MM.1S (cell line): ENCODE measurements around the gene FN3KRP.

Experiments used
- DNase-seq: peaks from one replicate; pipeline ENCODE4 v3.0.0-alpha.2; 2015
- H2AFZ ChIP-seq: fragments of 300-600 bp; sonication (generic); 2 replicates; pipeline ENCODE4 v1.6.0; 2016; ENCODE audit warnings: antibody characterized with exemption, low read length
- H3F3A ChIP-seq: fragments of 300-600 bp; sonication (generic); 2 replicates; pipeline ENCODE4 v1.6.1; 2016; ENCODE audit warnings: mild to moderate bottlenecking, antibody characterized with exemption, low read length, moderate library complexity, mixed read lengths; ENCODE audit not compliant: insufficient read depth
- H3K27ac ChIP-seq: fragments of 300-600 bp; sonication (generic); 2 replicates; pipeline ENCODE4 v1.5.1; 2016; ENCODE audit warnings: mild to moderate bottlenecking, low read length
- H3K27me3 ChIP-seq: fragments of 300-600 bp; sonication (generic); replicated peaks from 2 replicates; pipeline ENCODE4 v1.6.0; 2016; ENCODE audit warnings: low read length; ENCODE audit not compliant: insufficient read depth
- H3K36me3 ChIP-seq: fragments of 300-600 bp; sonication (generic); replicated peaks from 2 replicates; pipeline ENCODE4 v1.6.1; 2016; ENCODE audit warnings: mild to moderate bottlenecking, low read length, mixed read lengths; ENCODE audit not compliant: insufficient read depth
- H3K4me1 ChIP-seq: fragments of 300-600 bp; sonication (generic); 2 replicates; pipeline ENCODE4 v1.6.1; 2016; ENCODE audit warnings: low read length, mixed read lengths
- H3K4me2 ChIP-seq: fragments of 300-600 bp; sonication (generic); 2 replicates; pipeline ENCODE4 v1.6.0; 2016; ENCODE audit warnings: low read depth, low read length
- H3K4me3 ChIP-seq: fragments of 300-600 bp; sonication (generic); 2 replicates; pipeline ENCODE4 v1.5.1; 2016; ENCODE audit warnings: low read length, mixed read lengths
- H3K79me2 ChIP-seq: fragments of 300-600 bp; sonication (generic); 2 replicates; pipeline ENCODE4 v1.6.1; 2016; ENCODE audit warnings: mixed run types, low read length, mixed read lengths
- H3K9ac ChIP-seq: fragments of 300-600 bp; sonication (generic); 2 replicates; pipeline ENCODE4 v1.6.1; 2016; ENCODE audit warnings: low read length, mixed read lengths
- H3K9me2 ChIP-seq: fragments of 300-600 bp; sonication (generic); replicated peaks from 2 replicates; pipeline ENCODE4 v1.6.1; 2016; ENCODE audit warnings: mild to moderate bottlenecking, low read length, mixed read lengths; ENCODE audit not compliant: insufficient read depth
- H3K9me3 ChIP-seq: fragments of 300-600 bp; sonication (generic); replicated peaks from 2 replicates; pipeline ENCODE4 v1.6.1; 2016; ENCODE audit warnings: mild to moderate bottlenecking, low read length, mixed read lengths; ENCODE audit not compliant: insufficient read depth
- H4K20me1 ChIP-seq: fragments of 300-600 bp; sonication (generic); 2 replicates; pipeline ENCODE4 v1.6.1; 2016; ENCODE audit warnings: mild to moderate bottlenecking, low read length, moderate library complexity, mixed read lengths; ENCODE audit not compliant: insufficient read depth
- EZH2 ChIP-seq: fragments of 300-600 bp; sonication (generic); optimal IDR thresholded peaks from 2 replicates; pipeline ENCODE3; 2017; ENCODE audit warnings: low read depth, mild to moderate bottlenecking, antibody characterized with exemption, low read length, mixed read lengths
- EZH2phosphoT487 ChIP-seq: fragments of 300-600 bp; sonication (generic); IDR thresholded peaks from 2 replicates; pipeline ENCODE4 v1.6.1; 2018; ENCODE audit warnings: antibody characterized with exemption, low read length
- TF ChIP-seq, protein P1 (sequence below): fragments of 300-600 bp; sonication (generic); IDR thresholded peaks from 2 replicates; pipeline ENCODE4 v1.5.1; 2016; ENCODE audit warnings: antibody characterized with exemption, low read length, mixed read lengths

Gene FN3KRP

DNA sequence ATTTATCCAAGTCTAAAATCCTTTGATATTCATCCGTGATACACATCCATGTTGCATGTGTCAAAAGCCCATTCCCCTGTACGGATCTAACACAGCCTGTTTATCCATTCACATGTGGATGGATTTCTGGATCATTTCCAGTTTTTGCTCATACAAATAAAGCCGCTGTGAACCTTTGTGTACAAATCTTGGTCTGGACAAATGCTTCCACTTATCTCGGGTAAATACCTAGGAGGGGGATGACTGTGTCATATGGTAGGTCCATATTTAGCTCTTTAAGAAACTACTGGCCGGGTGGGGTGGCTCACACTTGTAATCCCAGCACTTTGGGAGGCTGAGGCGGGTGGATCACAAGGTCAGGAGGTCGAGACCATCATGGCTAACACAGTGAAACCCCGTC lies 29.0 kb downstream of the FN3KRP start:
- Histone ChIP-seq H3K9me3 (no peaks in the 10 kb centered on the region), H3F3A (peaks cover 8% of the 10 kb centered on the region; the same call in 1 of the 2 replicates), H3K4me2 (no peak overlapping the region), H3K9me2 (no peaks in the 10 kb centered on the region), H2AFZ (no peak overlapping the region), H3K27me3 (no peaks in the 10 kb centered on the region), H3K4me1 (no peaks in the 10 kb centered on the region), H4K20me1 (no peaks in the 10 kb centered on the region), H3K9ac (no peak overlapping the region), H3K4me3 (no peak overlapping the region), H3K79me2 (no peaks in the 10 kb centered on the region), H3K27ac (no peak overlapping the region), H3K36me3 (no peaks in the 10 kb centered on the region)
- TF ChIP-seq, protein P1, sequence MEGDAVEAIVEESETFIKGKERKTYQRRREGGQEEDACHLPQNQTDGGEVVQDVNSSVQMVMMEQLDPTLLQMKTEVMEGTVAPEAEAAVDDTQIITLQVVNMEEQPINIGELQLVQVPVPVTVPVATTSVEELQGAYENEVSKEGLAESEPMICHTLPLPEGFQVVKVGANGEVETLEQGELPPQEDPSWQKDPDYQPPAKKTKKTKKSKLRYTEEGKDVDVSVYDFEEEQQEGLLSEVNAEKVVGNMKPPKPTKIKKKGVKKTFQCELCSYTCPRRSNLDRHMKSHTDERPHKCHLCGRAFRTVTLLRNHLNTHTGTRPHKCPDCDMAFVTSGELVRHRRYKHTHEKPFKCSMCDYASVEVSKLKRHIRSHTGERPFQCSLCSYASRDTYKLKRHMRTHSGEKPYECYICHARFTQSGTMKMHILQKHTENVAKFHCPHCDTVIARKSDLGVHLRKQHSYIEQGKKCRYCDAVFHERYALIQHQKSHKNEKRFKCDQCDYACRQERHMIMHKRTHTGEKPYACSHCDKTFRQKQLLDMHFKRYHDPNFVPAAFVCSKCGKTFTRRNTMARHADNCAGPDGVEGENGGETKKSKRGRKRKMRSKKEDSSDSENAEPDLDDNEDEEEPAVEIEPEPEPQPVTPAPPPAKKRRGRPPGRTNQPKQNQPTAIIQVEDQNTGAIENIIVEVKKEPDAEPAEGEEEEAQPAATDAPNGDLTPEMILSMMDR, result no peak
- TF ChIP-seq EZH2phosphoT487, result no peak
- no peak for TF ChIP-seq EZH2
- DNase-seq, result no peak

DNA sequence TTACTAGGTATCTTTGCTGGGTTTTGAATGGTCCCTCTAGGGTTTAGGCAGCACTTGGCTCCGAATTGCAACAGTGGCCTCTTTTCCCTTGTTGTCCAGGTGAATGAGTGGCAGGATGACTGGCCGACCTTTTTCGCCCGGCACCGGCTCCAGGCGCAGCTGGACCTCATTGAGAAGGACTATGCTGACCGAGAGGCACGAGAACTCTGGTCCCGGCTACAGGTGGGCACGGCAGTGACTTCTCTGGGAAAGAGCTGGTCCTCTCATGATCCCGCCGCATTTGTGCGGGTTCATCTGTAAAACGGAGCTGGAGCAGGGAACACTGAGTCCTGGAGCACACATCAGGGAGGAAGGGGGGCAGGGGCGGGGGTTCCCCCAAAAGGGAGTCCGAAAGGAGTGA lies 32.2 kb downstream of the FN3KRP start:
- no peak for DNase-seq
- Histone ChIP-seq H3F3A (peaks cover 8% of the 10 kb centered on the region; the same call in 1 of the 2 replicates), H4K20me1 (no peaks in the 10 kb centered on the region), H3K27me3 (no peaks in the 10 kb centered on the region), H3K9me2 (no peaks in the 10 kb centered on the region), H2AFZ (no peak overlapping the region), H3K36me3 (no peaks in the 10 kb centered on the region), H3K4me1 (no peaks in the 10 kb centered on the region; the same call in 1 of the 2 replicates), H3K4me2 (no peak overlapping the region), H3K4me3 (no peak overlapping the region), H3K79me2 (peaks cover 14% of the 10 kb centered on the region), H3K27ac (no peak overlapping the region), H3K9ac (no peak overlapping the region), H3K9me3 (no peaks in the 10 kb centered on the region)
- TF ChIP-seq EZH2, result no peak
- TF ChIP-seq, protein P1, result no peak
- TF ChIP-seq EZH2phosphoT487, result no peak

DNA sequence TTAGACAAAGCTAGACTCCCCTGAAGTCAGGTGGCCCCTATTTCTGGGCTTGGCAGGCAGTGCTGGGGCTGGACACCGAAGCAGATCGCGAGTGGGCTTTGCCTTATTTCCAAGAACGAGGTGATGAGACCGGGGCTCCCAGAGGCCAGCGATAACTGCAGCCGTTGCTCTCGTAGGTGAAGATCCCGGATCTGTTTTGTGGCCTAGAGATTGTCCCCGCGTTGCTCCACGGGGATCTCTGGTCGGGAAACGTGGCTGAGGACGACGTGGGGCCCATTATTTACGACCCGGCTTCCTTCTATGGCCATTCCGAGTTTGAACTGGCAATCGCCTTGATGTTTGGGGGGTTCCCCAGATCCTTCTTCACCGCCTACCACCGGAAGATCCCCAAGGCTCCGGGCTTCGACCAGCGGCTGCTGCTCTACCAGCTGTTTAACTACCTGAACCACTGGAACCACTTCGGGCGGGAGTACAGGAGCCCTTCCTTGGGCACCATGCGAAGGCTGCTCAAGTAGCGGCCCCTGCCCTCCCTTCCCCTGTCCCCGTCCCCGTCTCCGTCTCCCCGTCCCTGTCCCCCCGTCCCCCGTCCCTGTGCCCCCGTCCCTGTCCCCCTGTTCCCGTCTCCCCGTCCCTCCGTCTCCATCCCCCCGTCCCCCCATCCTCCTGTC lies 33.9 kb downstream of the FN3KRP start:
- no peak overlapping the region for H3K27ac ChIP-seq

More for the DNA sequence above, 33.9 kb downstream of the FN3KRP start:
- H3K4me2 ChIP-seq, result no peak overlapping the region
- H4K20me1 ChIP-seq, result no peaks in the 10 kb centered on the region
- H3F3A ChIP-seq, result peaks cover 8% of the 10 kb centered on the region; the same call in 1 of the 2 replicates
- peaks cover 30% of the 10 kb centered on the region for H3K79me2 ChIP-seq
- no peak overlapping the region for H3K4me3 ChIP-seq
- TF ChIP-seq, protein P1, result no peak
- TF ChIP-seq EZH2, result no peak
- TF ChIP-seq EZH2phosphoT487, result no peak
- no peak overlapping the region for H2AFZ ChIP-seq
- no peaks in the 10 kb centered on the region for H3K27me3 ChIP-seq
- H3K9me3 ChIP-seq, result no peaks in the 10 kb centered on the region
- no peaks in the 10 kb centered on the region; the same call in 1 of the 2 replicates for H3K4me1 ChIP-seq
- no peak overlapping the region for H3K9ac ChIP-seq
- no peak for DNase-seq
- no peaks in the 10 kb centered on the region for H3K9me2 ChIP-seq
- no peaks in the 10 kb centered on the region for H3K36me3 ChIP-seq
